Parathyroid adenoma (tissue), 2 donors: ENCODE data around the gene RPS6KA2.

Experiments
- H2AFZ ChIP-seq: fragments of 300-600 bp; sonication (generic); one replicate; pipeline ENCODE4 v1.7.0; 2017; ENCODE audit warnings: antibody characterized with exemption, mild to moderate bottlenecking
- H3K27ac ChIP-seq: fragments of 300-600 bp; sonication (generic); one replicate; pipeline ENCODE4 v1.7.0; 2017
- H3K27me3 ChIP-seq: fragments of 300-600 bp; sonication (generic); one replicate; pipeline ENCODE4 v1.7.0; 2017; ENCODE audit warnings: low read length; ENCODE audit not compliant: control insufficient read depth, insufficient read depth
- H3K36me3 ChIP-seq: fragments of 300-600 bp; sonication (generic); one replicate; pipeline ENCODE4 v1.7.0; 2017; ENCODE audit warnings: low read length; ENCODE audit not compliant: control insufficient read depth, insufficient read depth
- H3K4me1 ChIP-seq: fragments of 300-600 bp; sonication (generic); one replicate; pipeline ENCODE4 v1.7.0; 2017; ENCODE audit warnings: control low read depth
- H3K4me2 ChIP-seq: fragments of 300-600 bp; sonication (generic); one replicate; pipeline ENCODE4 v1.7.0; 2017; ENCODE audit warnings: low read length
- H3K4me3 ChIP-seq: fragments of 300-600 bp; sonication (generic); one replicate; pipeline ENCODE4 v1.7.0; 2017; ENCODE audit warnings: low read depth, low read length
- H3K79me2 ChIP-seq: fragments of 300-600 bp; sonication (generic); one replicate; pipeline ENCODE4 v1.7.0; 2017; ENCODE audit warnings: control low read depth
- H3K9ac ChIP-seq: fragments of 300-600 bp; sonication (generic); one replicate; pipeline ENCODE4 v1.7.0; 2017; ENCODE audit warnings: mild to moderate bottlenecking
- H3K9me3 ChIP-seq: fragments of 300-600 bp; sonication (generic); one replicate; pipeline ENCODE4 v1.7.0; 2017; ENCODE audit warnings: low read length; ENCODE audit not compliant: control insufficient read depth
- CTCF ChIP-seq: fragments of 300-600 bp; sonication (generic); IDR thresholded peaks from one replicate; pipeline ENCODE4 v1.7.0; 2017; ENCODE audit warnings: antibody characterized with exemption, mild to moderate bottlenecking
- donor health status: primary hyperparathyroidism.

The RPS6KA2 gene

GRCh38 chr6:166525567-166525966 lies 101.5 kb downstream of the RPS6KA2 start:
- H2AFZ ChIP-seq = no peak overlapping the region
- H3K79me2 ChIP-seq = peaks cover 22% of the 10 kb centered on the region
- no peaks in the 10 kb centered on the region for H3K27me3 ChIP-seq
- H3K36me3 ChIP-seq = no peaks in the 10 kb centered on the region
- peak overlapping the region; percentile 96 for H3K27ac ChIP-seq
- no peak overlapping the region for H3K4me3 ChIP-seq
- TF ChIP-seq CTCF = no peak
- H3K9ac ChIP-seq = no peak overlapping the region
- no peaks in the 10 kb centered on the region for H3K9me3 ChIP-seq
- peaks cover 31% of the 10 kb centered on the region for H3K4me1 ChIP-seq
- H3K4me2 ChIP-seq = no peak overlapping the region

GRCh38 chr6:166523782-166524559 lies 103.1 kb downstream of the RPS6KA2 start:
- TF ChIP-seq CTCF = no peak
- H3K4me3 ChIP-seq = peak overlapping the region; percentile 33
- peaks cover 31% of the 10 kb centered on the region for H3K4me1 ChIP-seq
- H3K27ac ChIP-seq = peak overlapping the region; percentile 96
- H2AFZ ChIP-seq = peak overlapping the region; percentile 47
- H3K36me3 ChIP-seq = no peaks in the 10 kb centered on the region
- no peaks in the 10 kb centered on the region for H3K9me3 ChIP-seq
- peak overlapping the region; percentile 53 for H3K4me2 ChIP-seq
- peaks cover 13% of the 10 kb centered on the region for H3K79me2 ChIP-seq
- H3K27me3 ChIP-seq = no peaks in the 10 kb centered on the region
- no peak overlapping the region for H3K9ac ChIP-seq

- H3K9ac ChIP-seq = no peak overlapping the region
- H2AFZ ChIP-seq = no peak overlapping the region
- H3K4me1 ChIP-seq = peaks cover 28% of the 10 kb centered on the region
- no peak overlapping the region for H3K4me2 ChIP-seq
- no peaks in the 10 kb centered on the region for H3K27me3 ChIP-seq
- no peaks in the 10 kb centered on the region for H3K9me3 ChIP-seq
- H3K36me3 ChIP-seq = no peaks in the 10 kb centered on the region
- no peak overlapping the region for H3K4me3 ChIP-seq
- TF ChIP-seq CTCF = no peak
- H3K79me2 ChIP-seq = peaks cover 14% of the 10 kb centered on the region
- H3K27ac ChIP-seq = no peak overlapping the region
Observed at GRCh38 chr6:166520905-166521834, 105.9 kb downstream of the RPS6KA2 start.

- H3K4me2 ChIP-seq = no peak overlapping the region
- no peaks in the 10 kb centered on the region for H3K36me3 ChIP-seq
- no peak overlapping the region for H3K4me3 ChIP-seq
- H2AFZ ChIP-seq = no peak overlapping the region
- no peak overlapping the region for H3K27ac ChIP-seq
- no peaks in the 10 kb centered on the region for H3K9me3 ChIP-seq
- no peaks in the 10 kb centered on the region for H3K4me1 ChIP-seq
- no peak overlapping the region for H3K9ac ChIP-seq
- TF ChIP-seq CTCF = no peak
- H3K79me2 ChIP-seq = peaks cover 44% of the 10 kb centered on the region
- no peaks in the 10 kb centered on the region for H3K27me3 ChIP-seq
Observed at GRCh38 chr6:166516251-166516884, 110.7 kb downstream of the RPS6KA2 start.
